Neuron (in vitro differentiated cells): ENCODE data around the gene MRPL57.
"Not testable (repeated sequence)": the region's sequence is repeated elsewhere in the genome, so short reads cannot be mapped to it uniquely, and the experiment has no call there.

Source experiments
- H2AFZ ChIP-seq: one replicate; pipeline ENCODE4 v1.6.1; 2013; ENCODE audit warnings: low read depth, mild to moderate bottlenecking, inconsistent platforms, low read length, moderate library complexity
- H3K27me3 ChIP-seq: one replicate; pipeline ENCODE4 v1.6.1; 2013; ENCODE audit warnings: low read length; ENCODE audit not compliant: insufficient read depth
- H3K36me3 ChIP-seq: one replicate; pipeline ENCODE4 v1.6.1; 2013; ENCODE audit warnings: low read length; ENCODE audit not compliant: insufficient read depth
- H3K4me1 ChIP-seq: one replicate; pipeline ENCODE4 v1.6.1; 2013; ENCODE audit warnings: low read length; ENCODE audit not compliant: insufficient read depth
- H3K4me3 ChIP-seq: 2 replicates; pipeline ENCODE4 v1.5.1; 2013; ENCODE audit warnings: mild to moderate bottlenecking, low read length, moderate library complexity
- H3K9me3 ChIP-seq: one replicate; pipeline ENCODE4 v1.6.1; 2013; ENCODE audit warnings: low read length

The MRPL57 gene

DNA sequence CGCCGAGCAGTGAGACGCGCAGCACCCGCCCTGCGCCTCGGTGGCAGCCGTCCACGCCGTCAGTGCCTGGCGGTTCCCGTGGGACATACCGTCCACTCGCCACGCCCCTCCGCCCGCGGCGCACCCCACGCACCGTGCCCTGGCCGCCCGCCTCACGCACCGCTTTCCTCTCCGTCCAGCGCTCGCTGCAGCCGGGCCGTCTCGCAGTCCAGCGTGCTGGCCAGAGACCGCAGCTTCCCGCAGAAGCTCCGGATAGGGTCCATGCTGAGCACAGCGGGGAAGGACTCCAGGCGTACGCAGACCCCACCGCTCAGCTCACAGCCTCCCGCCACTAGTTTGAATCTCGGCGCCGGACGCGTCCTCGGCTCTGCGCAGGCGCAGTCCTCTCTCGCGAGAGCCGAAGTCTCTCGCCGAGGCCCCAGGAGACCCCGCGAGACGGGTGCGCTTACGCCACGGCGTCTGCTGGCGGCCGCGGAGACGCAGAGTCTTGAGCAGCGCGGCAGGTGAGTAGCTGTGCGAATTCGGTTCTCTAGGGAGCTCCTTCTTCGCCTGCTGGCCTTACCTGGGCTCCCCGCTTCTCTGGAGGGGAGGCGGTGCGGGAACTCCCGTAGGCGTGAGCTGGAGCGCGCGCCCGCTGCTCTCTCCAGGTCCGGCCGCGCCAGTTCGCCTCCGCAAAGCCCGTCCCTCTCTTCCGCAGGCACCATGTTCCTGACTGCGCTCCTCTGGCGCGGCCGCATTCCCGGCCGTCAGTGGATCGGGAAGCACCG is at the start of gene MRPL57, which contains the start of gene SKA3:
TSS of gene MRPL57 (plus strand) at position 444 of the 767 bp plus-strand sequence. CDS start at position 703, 259 bp downstream.
TSS of gene SKA3 (minus strand) at position 338 of the 767 bp plus-strand sequence. CDS start at position 263, 75 bp downstream.
- Histone ChIP-seq H3K27me3 (no peaks in the 10 kb centered on the region), H2AFZ (peak within 1 kb of the TSS; percentile 91), H3K36me3 (peaks cover 3% of the 10 kb centered on the region), H3K9me3 (no peaks in the 10 kb centered on the region), H3K4me3 (peak within 1 kb of the TSS; percentile 84), H3K4me1 (peaks cover 7% of the 10 kb centered on the region)

DNA sequence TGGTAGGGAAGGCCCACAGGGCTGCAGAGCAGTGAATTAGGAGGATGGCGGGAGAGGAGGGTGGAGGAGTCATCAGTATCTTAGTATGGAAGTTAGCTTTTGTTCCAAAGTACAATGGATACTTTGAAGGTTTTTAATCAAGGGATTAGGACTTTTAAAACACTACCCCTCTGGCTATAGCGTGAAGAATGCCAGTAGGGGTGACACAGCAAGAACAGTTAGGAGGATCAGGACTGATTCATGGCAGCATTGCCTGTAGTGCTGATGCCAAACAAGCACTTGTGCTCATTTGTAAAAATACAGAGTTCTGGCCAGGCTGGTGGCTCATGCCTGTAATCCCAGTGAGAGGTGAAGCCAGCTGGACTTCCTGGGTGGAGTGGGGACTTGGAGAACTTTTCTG is 46.3 kb upstream of the MRPL57 start:
- Histone ChIP-seq H3K4me1 (no peaks in the 10 kb centered on the region), H3K4me3 (no peak overlapping the region), H3K36me3 (no peaks in the 10 kb centered on the region), H3K27me3 (no peaks in the 10 kb centered on the region), H3K9me3 (no peaks in the 10 kb centered on the region), H2AFZ (no peak overlapping the region)

DNA sequence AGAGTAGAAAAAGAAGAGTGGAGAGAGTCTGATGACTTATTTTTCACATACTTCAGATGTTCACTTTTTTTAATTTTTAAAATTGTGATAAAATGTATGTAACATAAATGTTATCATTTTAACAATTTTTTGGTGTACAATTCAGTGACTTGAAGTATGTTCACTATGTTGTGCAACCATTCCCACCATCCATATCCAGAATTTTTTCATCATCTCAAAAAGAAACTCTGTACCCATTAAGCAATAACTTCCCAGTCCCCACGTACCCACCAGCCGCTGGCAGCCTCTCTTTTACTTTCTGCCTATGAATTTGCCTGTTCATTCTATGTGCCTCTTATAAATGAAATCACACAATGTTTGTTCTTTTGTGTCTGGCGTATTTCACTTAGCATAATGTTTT is 43.4 kb upstream of the MRPL57 start:
- no peak overlapping the region for H3K4me3 ChIP-seq
- no peaks in the 10 kb centered on the region for H3K27me3 ChIP-seq
- H2AFZ ChIP-seq = no peak overlapping the region
- H3K9me3 ChIP-seq = no peaks in the 10 kb centered on the region
- H3K4me1 ChIP-seq = no peaks in the 10 kb centered on the region
- no peaks in the 10 kb centered on the region for H3K36me3 ChIP-seq

DNA sequence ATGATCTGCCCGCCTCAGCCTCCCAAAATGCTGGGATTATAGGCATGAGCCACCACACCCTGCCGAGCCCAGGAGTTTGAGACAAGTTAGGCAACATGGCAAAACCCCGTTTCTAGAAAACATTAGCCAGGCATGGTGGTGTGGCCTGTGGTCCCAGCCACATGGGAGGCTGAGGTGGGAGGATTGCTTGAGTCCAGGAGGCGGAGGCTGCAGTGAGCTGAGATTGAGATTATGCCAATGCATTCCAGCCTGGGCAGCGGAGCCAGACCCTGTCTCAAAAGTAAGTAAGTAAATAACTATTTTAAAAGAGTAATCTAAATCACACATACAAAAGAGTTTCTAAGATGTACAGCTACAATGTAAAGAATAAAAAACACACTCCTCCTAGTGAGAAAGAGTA is 42.0 kb upstream of the MRPL57 start:
- H3K27me3 ChIP-seq = no peaks in the 10 kb centered on the region
- no peak overlapping the region for H3K4me3 ChIP-seq
- peaks cover under 1% of the 10 kb centered on the region for H3K4me1 ChIP-seq
- no peaks in the 10 kb centered on the region for H3K36me3 ChIP-seq
- no peaks in the 10 kb centered on the region for H3K9me3 ChIP-seq
- H2AFZ ChIP-seq = no peak overlapping the region

DNA sequence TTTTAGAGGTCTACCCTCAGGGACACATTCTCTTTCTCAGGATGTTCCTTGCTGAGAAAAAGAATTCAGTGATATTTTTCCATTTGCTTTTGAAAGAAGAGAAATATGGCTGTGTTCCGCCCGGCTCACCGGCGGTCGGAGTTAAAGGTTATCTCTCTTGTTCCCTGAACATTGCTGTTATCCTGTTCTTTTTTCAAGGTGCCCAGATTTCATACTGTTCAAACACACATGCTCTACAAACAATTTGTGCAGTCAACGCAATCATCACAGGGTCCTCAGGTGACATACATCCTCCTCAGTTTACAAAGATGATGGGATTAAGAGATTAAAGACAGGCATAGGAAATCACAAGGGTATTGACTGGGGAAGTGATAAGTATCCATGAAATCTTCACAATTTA is 40.6 kb upstream of the MRPL57 start:
- H2AFZ ChIP-seq, H3K4me1 ChIP-seq, H3K4me3 ChIP-seq, H3K27me3 ChIP-seq, H3K36me3 ChIP-seq, H3K9me3 ChIP-seq: not testable (repeated sequence)

DNA sequence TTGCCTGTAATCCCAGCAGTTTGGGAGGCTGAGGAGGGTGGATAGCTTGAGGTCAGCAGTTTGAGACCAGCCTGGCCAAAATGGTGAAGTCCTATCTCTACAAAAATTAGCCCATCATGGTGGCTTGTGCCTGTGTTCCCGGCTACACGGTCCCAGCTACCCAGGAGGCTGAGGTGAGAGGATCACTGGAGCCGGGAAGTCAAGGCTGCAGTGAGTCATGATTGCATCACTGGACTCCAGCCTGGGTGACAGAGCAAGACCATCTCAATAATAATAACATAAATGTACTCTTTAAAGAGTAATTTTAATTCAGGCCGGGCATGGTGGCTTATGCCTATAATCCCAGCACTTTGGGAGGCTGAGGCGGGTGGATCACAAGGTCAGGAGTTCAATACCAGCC is 38.8 kb upstream of the MRPL57 start:
- Histone ChIP-seq H3K36me3 (peaks cover 7% of the 10 kb centered on the region), H3K4me3 (no peak overlapping the region), H3K27me3 (no peaks in the 10 kb centered on the region), H2AFZ (no peak overlapping the region), H3K9me3 (no peaks in the 10 kb centered on the region), H3K4me1 (peaks cover 5% of the 10 kb centered on the region)

DNA sequence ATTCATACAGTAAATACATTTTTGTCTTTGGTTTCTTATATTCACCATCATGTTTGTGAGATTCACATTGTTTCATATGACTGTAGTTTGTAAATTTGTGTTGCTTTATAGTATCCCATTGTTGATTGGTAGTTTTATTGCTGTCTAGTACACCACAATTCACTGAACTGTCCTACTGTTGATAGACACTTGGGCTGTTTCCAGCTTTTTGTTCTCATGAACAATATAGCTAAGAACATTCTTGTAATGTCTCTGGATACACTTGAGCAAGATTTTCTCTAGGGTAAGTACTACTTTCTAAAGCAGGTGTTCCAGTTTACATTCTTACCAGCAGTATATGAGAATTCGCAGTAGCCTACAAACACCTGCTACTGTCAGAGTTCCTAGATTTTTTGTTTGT is 37.9 kb upstream of the MRPL57 start:
- H3K9me3 ChIP-seq = no peaks in the 10 kb centered on the region
- H2AFZ ChIP-seq = no peak overlapping the region
- H3K4me1 ChIP-seq = peaks cover 9% of the 10 kb centered on the region
- no peak overlapping the region for H3K4me3 ChIP-seq
- no peaks in the 10 kb centered on the region for H3K27me3 ChIP-seq
- peaks cover 15% of the 10 kb centered on the region for H3K36me3 ChIP-seq

DNA sequence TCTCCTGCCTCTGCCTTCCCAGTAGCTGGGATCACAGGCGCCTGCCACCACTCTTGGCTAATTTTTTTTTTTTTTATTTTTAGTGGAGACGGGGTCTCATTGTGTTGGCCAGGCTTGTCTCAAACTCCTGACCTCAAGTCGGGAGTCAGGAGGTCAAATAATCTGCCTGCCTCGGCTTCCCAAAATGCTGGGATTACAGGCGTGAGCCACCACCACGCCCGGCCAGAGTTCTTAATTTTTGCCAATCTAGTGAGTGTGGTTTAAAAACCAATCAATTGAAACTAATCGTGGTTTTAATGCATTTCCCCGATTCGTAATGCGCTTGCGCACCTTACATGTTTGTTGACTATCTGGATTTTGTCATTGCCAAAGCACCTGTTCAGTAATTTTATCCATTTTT is 37.1 kb upstream of the MRPL57 start:
- Histone ChIP-seq H3K4me1 (peaks cover 9% of the 10 kb centered on the region), H3K27me3 (no peaks in the 10 kb centered on the region), H3K36me3 (peaks cover 21% of the 10 kb centered on the region), H2AFZ (peak overlapping the region; percentile 90), H3K4me3 (peak overlapping the region; percentile 79), H3K9me3 (no peaks in the 10 kb centered on the region)

DNA sequence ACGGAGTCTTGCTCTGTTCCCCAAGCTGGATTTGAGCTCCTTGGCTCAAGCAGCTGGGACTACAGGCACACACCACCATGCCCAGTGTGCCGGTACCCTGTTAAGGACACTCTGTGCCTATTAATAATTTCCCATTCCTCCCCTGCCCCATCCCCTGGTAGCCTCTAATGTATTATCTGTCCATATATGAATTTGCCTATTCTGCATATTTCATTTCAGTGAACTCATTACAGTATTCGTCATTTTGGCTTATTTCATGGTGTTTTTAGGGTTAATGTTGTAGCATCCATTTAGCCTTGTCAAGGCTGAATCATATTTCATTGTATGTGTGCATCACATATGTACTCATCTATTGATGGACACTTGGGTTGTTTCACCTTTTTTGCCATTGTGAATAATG is 33.7 kb upstream of the MRPL57 start:
- peaks cover 48% of the 10 kb centered on the region for H3K36me3 ChIP-seq
- no peak overlapping the region for H2AFZ ChIP-seq
- H3K27me3 ChIP-seq = no peaks in the 10 kb centered on the region
- peaks cover 9% of the 10 kb centered on the region for H3K4me1 ChIP-seq
- H3K4me3 ChIP-seq = no peak overlapping the region
- no peaks in the 10 kb centered on the region for H3K9me3 ChIP-seq

DNA sequence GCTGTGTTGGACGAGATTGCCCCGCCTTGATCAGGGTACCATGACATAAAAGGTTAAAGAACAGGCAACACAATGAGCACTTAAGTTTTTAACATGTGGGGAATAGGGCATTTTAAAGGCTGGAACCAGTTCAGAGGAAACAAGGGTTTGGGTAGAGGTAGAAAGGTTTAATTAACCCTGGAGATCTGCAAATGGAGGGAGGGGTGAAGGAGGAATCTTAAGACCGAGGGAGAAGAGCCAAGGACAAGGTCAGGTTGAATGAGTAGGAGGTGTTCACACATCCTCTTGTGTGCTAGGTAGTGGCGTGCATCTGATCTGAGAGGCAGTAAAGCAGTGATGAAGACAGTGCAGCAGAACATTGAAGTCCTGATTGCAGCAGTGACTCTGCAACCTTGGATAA is 28.6 kb upstream of the MRPL57 start:
- Histone ChIP-seq H3K27me3 (no peaks in the 10 kb centered on the region), H3K4me1 (peaks cover 2% of the 10 kb centered on the region), H3K9me3 (no peaks in the 10 kb centered on the region), H3K36me3 (peaks cover 50% of the 10 kb centered on the region), H2AFZ (no peak overlapping the region), H3K4me3 (no peak overlapping the region)

DNA sequence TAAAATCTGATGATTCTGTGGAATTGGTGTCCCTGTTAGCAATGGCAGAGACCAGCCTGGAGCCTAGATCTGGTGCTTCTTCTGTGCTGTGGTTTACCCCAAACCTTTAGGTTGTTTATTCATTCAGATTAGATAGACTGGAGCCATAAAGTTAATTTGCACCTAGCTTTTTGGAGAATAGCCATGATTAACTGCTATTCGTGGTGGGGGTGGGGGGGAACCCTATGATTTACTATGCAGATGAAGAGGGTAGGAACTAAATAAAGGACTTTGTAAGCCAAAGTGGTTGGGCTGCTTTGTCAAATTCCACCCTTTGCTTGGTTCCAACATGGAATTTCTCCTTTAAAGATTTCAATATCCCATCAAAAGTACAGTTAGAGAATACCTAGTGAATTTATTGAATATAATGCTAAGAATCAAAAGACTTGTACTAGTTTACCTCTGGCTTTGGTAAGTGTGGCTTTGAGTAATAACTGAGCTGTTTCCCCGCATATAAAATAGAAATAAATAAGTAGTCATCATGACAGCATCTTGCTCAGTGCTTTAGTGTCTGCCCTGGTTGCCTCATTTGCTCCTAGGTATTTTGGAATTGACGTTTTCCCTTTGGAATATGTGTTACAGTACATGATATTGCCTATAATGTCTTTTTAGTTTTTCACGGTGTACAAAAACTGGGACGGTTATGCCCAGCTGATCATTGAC is 27.8 kb upstream of the MRPL57 start:
- H3K4me1 ChIP-seq = no peaks in the 10 kb centered on the region
- H3K9me3 ChIP-seq = no peaks in the 10 kb centered on the region
- peaks cover 41% of the 10 kb centered on the region for H3K36me3 ChIP-seq
- no peak overlapping the region for H3K4me3 ChIP-seq
- no peaks in the 10 kb centered on the region for H3K27me3 ChIP-seq
- no peak overlapping the region for H2AFZ ChIP-seq

DNA sequence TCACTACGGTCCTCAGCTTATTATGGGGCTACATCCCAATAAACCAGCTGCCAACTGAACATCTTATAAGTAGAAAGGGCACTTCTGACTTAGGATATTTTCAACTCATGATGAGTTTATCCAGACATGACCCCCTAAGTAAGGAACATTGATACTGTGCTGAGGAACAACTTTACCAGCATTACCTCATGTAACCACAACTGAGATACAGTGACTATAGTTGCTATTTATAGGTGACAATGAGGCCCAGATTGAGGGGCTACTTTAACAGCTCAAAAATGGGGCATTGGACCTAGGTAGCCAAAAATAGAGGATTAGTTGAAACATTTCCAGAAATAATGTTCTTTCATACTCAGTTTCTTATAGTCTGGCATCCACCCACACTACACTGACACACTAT is 26.9 kb upstream of the MRPL57 start:
- H3K9me3 ChIP-seq = no peaks in the 10 kb centered on the region
- H3K27me3 ChIP-seq = no peaks in the 10 kb centered on the region
- H3K36me3 ChIP-seq = peaks cover 41% of the 10 kb centered on the region
- H3K4me3 ChIP-seq = no peak overlapping the region
- no peaks in the 10 kb centered on the region for H3K4me1 ChIP-seq
- H2AFZ ChIP-seq = no peak overlapping the region

DNA sequence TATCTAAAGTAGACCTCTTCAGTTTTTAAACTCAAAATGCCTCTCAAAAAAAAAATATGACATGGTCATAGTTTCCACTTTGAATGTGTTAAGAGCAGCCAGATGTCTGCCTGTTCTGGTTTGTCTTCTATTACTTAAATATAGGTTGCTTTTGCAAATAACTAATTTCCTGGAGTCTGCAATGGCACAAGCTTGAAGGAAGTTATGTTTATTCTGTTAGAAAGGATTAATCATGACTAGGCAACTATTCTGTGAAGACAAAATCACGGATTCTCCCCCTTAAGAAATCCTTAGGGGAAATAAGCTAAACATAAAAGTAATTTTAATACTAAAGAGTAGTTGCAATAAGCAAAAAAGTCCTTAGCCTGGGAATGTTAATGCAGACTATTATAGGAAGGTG is 26.4 kb upstream of the MRPL57 start:
- H3K36me3 ChIP-seq = peaks cover 41% of the 10 kb centered on the region
- H3K9me3 ChIP-seq = no peaks in the 10 kb centered on the region
- H3K4me1 ChIP-seq = no peaks in the 10 kb centered on the region
- no peaks in the 10 kb centered on the region for H3K27me3 ChIP-seq
- no peak overlapping the region for H2AFZ ChIP-seq
- H3K4me3 ChIP-seq = no peak overlapping the region
